Lung microvascular endothelial cell (primary cell): ENCODE results near the gene LLCFC1. TPM values are rescaled to one million over a fixed set of nuclear protein-coding genes. Genes with fewer than 3 reads are reported as not detected.

Source experiments
- DNase-seq, 2 donors: peaks; one replicate each; pipeline versions ENCODE4 v3.0.0 to v3.0.0-alpha.2; 2010; ENCODE audit warnings: low read depth in 2 of 2
- total RNA-seq: library from RNA; depleted of rRNA; stranded (reverse); fragments of >200 nt; gene quantifications from 2 replicates; pipeline ENCODE4 v1.2.1, GENCODE V29; 2014

The LLCFC1 gene
- total RNA-seq, result not detected in 2 replicates

- DNase-seq, result no peak
Observed at GRCh38 chr7:142939226-142939910, at the start of gene LLCFC1. LLCFC1 (plus strand) TSS chr7:142939484; CDS start chr7:142939622, 138 bp downstream.

GRCh38 chr7:142889816-142890215 lies 49.5 kb upstream of the LLCFC1 start:
- no peak for DNase-seq

GRCh38 chr7:142890874-142891485 lies 48.3 kb upstream of the LLCFC1 start:
- DNase-seq, result no peak

- DNase-seq, result no peak
Observed at GRCh38 chr7:142891490-142892082, 47.7 kb upstream of the LLCFC1 start.

- no peak for DNase-seq
Observed at GRCh38 chr7:142892951-142893350, 46.3 kb upstream of the LLCFC1 start.

- DNase-seq, result no peak
Observed at GRCh38 chr7:142894112-142894984, 44.9 kb upstream of the LLCFC1 start.

DNA sequence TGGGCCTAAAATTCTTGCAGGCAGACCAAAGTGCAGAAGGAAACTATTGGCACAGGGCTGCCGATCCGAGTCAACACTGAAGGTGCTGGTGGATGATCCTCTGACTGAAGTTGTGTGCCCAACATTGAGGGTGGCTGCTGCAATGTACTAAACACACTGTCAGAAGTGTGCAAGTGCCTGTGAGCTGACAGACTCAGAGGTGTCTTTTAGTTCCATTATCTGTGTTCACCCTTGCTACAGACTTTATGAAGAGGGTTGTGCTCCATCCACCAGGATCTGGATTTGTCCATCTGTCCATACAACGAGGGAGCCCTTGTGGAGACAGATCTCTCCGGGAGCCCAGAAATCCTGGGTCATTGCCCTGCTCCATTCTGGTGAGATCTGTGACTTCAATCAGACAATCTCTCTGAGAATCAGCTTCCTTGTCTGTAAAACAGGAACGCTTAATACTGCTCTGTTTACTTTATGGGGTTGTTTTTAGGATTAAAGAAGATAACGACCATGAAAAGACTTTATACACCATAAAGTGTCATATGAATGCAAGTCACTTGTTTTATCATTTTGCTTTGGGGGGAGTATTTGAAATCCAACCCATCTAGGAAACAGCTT lies 44.2 kb upstream of the LLCFC1 start:
- no peak for DNase-seq

DNA sequence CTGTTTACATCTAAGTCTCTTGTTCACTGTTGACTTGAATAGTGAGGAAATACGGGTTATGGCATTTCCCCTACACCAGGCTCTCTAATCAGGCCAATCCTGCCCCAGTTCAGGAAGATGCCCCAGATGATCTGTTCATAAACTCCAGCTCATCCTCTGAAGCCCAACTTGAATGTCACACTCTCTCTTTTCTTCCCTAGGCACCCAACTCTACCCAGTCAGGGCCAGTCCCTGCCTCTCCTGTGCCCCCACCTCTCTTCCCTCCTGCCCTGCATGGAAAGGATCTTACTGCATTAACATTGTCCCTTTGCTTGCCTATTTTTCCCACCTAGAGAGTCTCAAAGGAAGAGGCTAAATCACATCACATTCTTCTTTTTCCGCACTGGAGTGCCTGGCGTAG lies 43.1 kb upstream of the LLCFC1 start:
- DNase-seq, result no peak

GRCh38 chr7:142896741-142897379 lies 42.4 kb upstream of the LLCFC1 start:
- DNase-seq, result no peak

DNA sequence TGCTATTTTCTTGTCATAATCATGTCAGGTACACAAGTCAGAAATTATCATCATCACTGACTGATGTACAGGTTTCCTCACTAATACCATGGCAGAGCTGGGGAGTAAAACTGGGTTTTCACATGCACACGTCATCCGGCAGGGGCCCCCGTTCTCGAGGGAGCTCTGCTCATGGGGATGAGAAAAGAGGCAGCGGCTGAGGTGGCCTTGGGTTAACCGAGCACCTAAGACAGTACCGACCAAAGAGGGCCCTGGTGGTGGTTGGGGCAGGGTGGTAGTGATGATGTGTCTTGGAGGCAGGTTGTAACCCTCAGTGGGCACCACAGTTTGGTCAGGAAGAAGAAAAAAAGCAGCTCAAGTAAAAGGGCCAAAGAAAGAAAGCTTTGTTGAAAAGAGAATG lies 41.6 kb upstream of the LLCFC1 start:
- DNase-seq, result no peak

DNA sequence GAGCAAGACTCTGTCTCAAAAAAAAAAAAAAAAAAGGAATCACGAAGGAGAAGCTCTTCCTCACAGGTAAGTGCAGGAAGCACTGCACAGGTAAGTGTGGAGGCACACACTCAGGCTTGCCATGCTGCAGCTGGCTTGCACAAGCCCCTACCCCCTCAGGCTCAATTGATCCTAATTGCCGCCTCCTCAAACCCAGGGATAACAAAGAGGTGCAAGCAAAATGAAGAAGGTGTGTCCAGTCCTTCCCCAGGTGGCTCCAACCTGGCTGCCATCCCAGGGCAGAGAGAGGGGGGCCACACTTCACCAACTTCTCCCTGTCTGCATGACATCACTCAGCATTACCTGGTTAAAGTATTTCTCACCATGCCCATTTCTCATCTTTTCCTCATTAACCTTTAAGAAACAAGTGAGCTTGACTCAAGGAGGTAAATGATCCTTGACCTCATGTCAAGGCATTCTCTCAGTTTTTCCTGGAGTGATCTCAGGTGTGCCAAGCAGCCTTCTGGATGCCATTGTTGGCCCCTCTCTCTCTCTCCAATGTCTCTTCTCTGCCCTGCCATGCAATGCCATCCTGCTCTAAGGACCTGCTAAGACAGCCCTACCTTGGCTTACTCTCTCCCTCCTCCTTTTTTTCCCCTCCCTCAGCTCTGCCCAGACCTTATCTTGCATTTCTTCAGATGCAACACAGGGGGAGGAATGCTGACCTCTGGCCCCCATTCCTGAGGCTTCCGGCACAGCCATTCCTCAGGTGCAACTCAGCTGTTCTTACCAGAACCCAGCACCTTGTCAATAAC lies 40.7 kb upstream of the LLCFC1 start:
- no peak for DNase-seq

DNA sequence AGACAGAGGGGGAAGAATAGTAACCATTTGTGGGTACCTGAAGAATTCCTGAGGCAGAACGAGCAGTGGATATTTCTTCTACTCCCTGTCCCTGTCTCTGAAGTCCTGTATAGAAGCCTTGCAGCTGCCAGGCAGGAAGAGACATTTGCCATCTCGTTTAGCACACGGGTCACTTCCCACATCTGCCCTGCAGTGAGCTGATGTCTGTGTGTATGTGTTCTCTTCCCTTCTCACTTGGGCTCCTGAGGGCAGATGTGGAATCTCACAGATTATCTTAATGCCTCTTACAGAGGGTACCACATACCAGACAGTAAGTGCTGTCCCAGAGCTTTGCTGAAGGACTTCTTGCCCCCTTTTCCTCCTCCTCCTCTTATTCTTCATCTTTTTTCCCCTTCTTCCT lies 39.6 kb upstream of the LLCFC1 start:
- no peak for DNase-seq

DNA sequence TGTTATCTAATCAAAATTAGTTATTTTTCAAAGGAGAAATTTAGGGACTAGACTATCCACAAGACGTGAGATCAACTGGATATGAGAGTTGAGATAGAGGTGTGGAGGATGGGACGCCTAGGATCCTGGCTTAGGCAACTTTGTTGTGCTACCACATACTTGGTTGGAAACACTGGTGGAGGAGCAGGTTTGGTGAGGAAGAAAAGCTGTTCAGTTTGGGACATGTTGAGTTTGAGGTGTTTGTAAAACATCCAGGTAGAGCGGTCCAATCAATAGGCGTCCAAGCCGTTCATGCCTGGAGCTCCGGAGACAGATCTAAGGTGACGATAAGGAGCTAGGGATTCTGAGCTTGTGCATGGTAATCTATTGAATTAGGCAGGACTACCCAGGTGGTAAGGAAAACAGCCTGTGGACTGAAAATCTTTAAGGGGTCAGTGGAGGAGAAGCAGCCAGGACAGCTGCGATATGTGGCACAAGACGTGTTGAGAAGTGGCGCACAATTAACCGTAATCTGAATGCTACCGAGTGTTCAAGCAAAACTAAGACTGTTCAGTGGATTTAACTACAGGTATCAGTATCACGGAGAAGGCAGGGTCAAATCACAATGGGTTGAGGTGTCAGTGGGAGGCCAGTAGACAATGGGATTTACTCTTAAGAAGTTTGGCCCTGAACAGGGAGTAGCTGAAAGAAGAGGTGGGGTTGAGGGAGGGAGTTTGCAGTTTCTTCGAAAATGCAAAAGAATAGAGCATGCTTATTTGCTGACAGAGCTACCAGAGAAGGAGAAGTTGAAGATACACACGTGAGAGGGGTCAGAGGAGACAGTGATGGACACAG lies 37.6 kb upstream of the LLCFC1 start:
- no peak for DNase-seq

DNA sequence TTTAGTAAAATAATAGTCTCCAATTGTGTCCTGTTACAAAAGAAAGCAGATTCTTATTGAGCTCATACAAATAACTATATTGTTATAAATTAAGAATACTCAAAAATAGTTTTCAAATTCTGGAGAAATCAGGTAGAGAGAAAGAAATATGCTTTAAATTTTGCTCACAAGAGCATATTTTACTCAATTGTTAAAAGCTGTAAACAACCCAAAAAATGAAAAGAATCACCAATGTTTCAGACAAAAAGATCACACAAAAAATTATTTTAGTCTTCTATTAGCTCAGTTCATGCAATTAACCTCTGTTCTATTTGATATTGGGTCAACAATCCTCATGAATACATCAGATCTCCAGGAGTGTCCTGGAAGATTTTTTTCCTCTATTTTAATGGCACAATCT lies 35.2 kb upstream of the LLCFC1 start:
- DNase-seq, result no peak

- no peak for DNase-seq
Observed at GRCh38 chr7:142905759-142906158, 33.5 kb upstream of the LLCFC1 start.

DNA sequence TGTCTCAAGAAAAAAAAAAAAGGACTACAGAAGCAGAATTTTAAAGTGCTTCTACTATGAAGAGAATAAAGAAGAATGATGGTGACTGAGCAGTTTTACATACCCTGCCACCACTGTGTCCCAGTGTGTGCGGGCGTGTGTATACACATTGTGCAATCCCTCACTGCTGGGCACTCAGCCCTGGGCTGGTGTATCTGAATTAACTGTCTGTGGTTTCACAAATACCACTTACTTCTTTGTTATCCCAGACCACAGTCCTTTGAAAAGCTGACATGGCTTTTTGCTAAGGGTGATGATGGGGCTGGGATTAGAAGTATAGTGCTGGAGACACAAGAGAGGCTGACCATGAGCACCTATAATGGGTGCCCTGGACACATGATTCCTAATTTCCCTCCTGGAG lies 32.6 kb upstream of the LLCFC1 start:
- no peak for DNase-seq

DNA sequence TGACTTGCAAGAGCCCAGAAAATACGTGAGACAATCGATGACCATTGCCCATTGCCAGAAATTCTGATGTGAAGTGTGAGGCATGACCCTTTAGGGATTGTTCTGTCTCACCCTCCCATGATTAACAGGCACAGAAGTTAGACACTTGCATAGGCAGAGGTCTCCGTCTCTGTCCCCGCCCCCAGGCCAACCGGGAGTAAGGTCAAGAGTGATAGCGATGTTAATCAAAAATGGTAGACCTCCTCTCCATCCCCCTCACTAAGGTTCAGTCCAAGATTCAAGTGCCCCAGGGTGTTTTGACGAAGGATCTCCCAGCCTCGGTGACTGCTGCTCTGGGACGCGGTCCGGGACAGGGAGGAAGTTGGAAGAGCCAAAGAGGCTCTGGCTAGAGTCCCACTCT lies 31.0 kb upstream of the LLCFC1 start:
- DNase-seq, result no peak

DNA sequence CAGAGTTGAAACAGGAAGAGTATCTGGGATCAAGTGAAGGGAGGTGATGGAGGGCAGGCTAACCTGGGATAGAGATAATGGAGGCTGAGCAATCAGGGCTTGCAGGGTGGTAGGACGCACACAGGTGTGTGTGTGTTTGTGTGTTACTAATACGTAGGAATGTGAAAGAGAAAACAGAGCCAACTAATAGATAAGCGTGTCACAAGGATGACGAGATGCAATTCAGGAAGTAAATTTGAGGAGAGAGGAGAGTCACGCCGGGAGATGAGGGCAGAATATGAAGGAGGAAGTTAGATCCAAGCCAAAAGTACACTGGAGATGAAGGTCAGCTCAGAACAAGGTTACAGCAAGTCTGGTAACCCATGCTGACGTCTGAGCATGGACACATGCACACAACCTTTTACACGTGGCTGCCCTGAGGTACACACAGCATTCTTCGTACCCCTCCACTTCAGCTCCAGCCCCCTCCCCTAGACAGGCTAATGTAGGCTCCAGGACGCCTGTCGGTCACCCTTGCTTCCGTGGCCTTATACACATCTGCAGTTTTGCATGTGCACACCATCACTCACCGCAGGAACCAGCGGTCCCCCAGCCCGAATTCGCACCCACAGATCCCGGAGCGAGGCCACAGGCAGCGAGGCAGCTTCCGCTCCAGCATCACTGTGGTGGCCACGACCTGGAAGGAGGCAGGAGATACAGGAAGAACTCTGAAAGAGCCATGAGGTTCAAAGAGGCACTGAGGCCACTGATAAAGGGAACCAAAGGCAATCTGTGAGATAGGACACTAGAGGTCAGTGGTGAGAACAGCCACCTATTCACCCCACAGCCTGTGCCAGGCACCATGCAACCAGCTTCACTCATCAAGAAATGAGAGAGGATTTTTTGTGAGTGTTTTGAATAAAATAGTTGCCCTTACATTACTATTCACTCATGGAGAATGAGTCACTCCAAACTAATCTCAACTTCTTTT lies 30.1 kb upstream of the LLCFC1 start:
- peak in 1 of 2 donors; percentile 3 for DNase-seq
